ENCODE measurements around the gene CCDC148. TPM values are rescaled to one million over a fixed set of nuclear protein-coding genes. Genes with fewer than 3 reads are reported as not detected.
A peak's percentile ranks its signal among the peaks of the same experiment; 100 is the strongest.

CCDC148 gene
- total and polyA plus RNA-seq, 2 experiments from 2014 or later = 1.2 to 1.8 TPM

DNA sequence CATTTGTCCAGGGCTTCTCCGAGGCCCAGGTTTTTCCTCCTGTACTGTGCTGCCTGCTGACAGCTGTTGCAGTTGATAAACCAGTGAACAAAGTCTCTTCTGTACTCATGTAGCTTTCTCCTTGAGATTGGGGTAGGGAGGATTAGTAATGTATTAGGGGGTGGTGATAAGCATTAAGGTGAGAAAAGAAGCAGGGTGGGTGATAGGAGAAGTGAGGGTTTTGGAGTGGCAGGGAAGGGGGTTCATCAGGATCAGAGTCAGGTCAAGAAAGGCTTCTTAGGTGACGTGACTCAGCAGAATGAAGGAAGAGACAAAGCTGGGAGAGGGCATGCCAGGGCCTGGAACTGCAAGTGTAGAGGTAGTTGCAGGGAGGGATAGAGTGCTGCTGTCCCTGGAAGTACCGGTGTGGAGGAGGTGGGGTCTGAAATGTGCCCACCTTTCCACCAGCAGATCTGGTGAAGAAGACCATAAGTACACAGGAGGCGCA is 48.9 kb upstream of the CCDC148 start:
- Histone ChIP-seq H3K27me3 (ENCODE audit: insufficient read depth) (no peaks in the 10 kb centered on the region), H3K4me1 (ENCODE audit: insufficient read depth) (peaks cover 14% of the 10 kb centered on the region), H3K36me3 (ENCODE audit: insufficient read depth) (no peaks in the 10 kb centered on the region), H3K79me2 (replicated peaks; ENCODE audit: insufficient read depth) (peaks cover 99% of the 10 kb centered on the region), H3K9me2 (ENCODE audit: insufficient read depth) (no peaks in the 10 kb centered on the region), H4K20me1 (replicated peaks; ENCODE audit: insufficient read depth) (no peaks in the 10 kb centered on the region; the same call in 1 of the 2 replicates), H3K4me3 (no peak overlapping the region), H2AFZ (no peak overlapping the region), H3K4me2 (no peak overlapping the region; the same call in 1 of the 2 replicates), H3F3A (replicated peaks; ENCODE audit: low read depth) (no peaks in the 10 kb centered on the region), H3K27ac (ENCODE audit: low read depth) (no peak overlapping the region)
- Mint-ChIP-seq H3K4me1 (peaks cover 37% of the 10 kb centered on the region), H3K9me3 (no peaks in the 10 kb centered on the region), H3K27me3 (ENCODE audit: insufficient read depth, low read depth, poor library complexity) (peaks cover 2% of the 10 kb centered on the region), H3K4me3 (no peak overlapping the region), H3K36me3 (ENCODE audit: low read depth) (no peaks in the 10 kb centered on the region), H3K27ac (peak overlapping the region; percentile 85)
- DNase-seq (ENCODE audit: low spot score) = no peak
- no peak for TF ChIP-seq CTCF (conservative IDR thresholded peaks at IDR 0.05; ENCODE audit: low read depth in 2 of 2)
- TF ChIP-seq POLR2AphosphoS5 (IDR thresholded peaks at IDR 0.05; ENCODE audit: low read depth) = no peak
- peak; percentile 64 for ATAC-seq

DNA sequence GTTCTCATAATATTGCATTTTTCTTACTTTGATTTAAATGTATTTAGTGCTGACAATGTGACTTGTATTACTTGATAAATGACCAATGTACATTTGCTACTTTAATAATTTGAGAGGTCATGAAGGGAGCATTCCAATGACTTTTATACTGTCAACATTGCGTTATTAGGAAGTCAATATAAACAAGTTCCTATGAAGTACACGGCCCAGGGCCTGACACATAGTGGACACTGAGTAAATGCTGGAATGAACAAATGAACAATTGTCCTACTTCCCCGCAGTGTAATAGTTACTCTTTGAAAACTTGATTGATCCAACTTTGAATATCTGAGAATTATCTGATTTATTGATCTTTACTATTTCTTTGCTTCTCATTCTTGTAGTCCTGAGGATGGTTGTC is 47.5 kb upstream of the CCDC148 start:
- no peak for DNase-seq (ENCODE audit: low spot score)
- H3K4me3 Mint-ChIP-seq = no peak overlapping the region
- TF ChIP-seq, protein P1, sequence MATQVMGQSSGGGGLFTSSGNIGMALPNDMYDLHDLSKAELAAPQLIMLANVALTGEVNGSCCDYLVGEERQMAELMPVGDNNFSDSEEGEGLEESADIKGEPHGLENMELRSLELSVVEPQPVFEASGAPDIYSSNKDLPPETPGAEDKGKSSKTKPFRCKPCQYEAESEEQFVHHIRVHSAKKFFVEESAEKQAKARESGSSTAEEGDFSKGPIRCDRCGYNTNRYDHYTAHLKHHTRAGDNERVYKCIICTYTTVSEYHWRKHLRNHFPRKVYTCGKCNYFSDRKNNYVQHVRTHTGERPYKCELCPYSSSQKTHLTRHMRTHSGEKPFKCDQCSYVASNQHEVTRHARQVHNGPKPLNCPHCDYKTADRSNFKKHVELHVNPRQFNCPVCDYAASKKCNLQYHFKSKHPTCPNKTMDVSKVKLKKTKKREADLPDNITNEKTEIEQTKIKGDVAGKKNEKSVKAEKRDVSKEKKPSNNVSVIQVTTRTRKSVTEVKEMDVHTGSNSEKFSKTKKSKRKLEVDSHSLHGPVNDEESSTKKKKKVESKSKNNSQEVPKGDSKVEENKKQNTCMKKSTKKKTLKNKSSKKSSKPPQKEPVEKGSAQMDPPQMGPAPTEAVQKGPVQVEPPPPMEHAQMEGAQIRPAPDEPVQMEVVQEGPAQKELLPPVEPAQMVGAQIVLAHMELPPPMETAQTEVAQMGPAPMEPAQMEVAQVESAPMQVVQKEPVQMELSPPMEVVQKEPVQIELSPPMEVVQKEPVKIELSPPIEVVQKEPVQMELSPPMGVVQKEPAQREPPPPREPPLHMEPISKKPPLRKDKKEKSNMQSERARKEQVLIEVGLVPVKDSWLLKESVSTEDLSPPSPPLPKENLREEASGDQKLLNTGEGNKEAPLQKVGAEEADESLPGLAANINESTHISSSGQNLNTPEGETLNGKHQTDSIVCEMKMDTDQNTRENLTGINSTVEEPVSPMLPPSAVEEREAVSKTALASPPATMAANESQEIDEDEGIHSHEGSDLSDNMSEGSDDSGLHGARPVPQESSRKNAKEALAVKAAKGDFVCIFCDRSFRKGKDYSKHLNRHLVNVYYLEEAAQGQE (IDR thresholded peaks at IDR 0.05; ENCODE audit: unreplicated experiment) = no peak
- TF ChIP-seq CREB1 (CRISPR knock-in tag; IDR thresholded peaks at IDR 0.05; ENCODE audit: low read depth) = no peak
- no peak for TF ChIP-seq CTCF (conservative IDR thresholded peaks at IDR 0.05; ENCODE audit: low read depth in 2 of 2)
- TF ChIP-seq EZH2phosphoT487 (IDR thresholded peaks at IDR 0.05; ENCODE audit: unreplicated experiment) = no peak
- TF ChIP-seq POLR2AphosphoS5 (IDR thresholded peaks at IDR 0.05; ENCODE audit: low read depth) = no peak
- no peak for TF ChIP-seq EZH2 (IDR thresholded peaks at IDR 0.05; ENCODE audit: low read depth, unreplicated experiment)
- TF ChIP-seq NANOG (IDR thresholded peaks at IDR 0.05; ENCODE audit: borderline replicate concordance) = no peak
- no peak for TF ChIP-seq ETS1 (IDR thresholded peaks at IDR 0.05)
- no peak for TF ChIP-seq ZNF331 (CRISPR knock-in tag; IDR thresholded peaks at IDR 0.05; ENCODE audit: low read depth)
- no peak for TF ChIP-seq STAT1 (IDR thresholded peaks at IDR 0.05; ENCODE audit: unreplicated experiment)
- no peak for TF ChIP-seq JUNB (IDR thresholded peaks at IDR 0.05; ENCODE audit: unreplicated experiment)

More for the DNA sequence above, 47.5 kb upstream of the CCDC148 start:
- no peaks in the 10 kb centered on the region for H3K27me3 Mint-ChIP-seq (ENCODE audit: insufficient read depth, low read depth, poor library complexity)
- no peaks in the 10 kb centered on the region; the same call in 1 of the 2 replicates for H4K20me1 ChIP-seq (replicated peaks; ENCODE audit: insufficient read depth)
- H3K27me3 ChIP-seq (ENCODE audit: insufficient read depth) = no peaks in the 10 kb centered on the region
- no peak overlapping the region for H2AFZ ChIP-seq
- ATAC-seq = no peak
- H3K4me1 ChIP-seq (ENCODE audit: insufficient read depth) = peaks cover 14% of the 10 kb centered on the region
- H3K4me3 ChIP-seq = no peak overlapping the region
- no peaks in the 10 kb centered on the region for H3K36me3 Mint-ChIP-seq (ENCODE audit: low read depth)
- no peak overlapping the region for H3K27ac Mint-ChIP-seq
- no peak overlapping the region for H3K27ac ChIP-seq (ENCODE audit: low read depth)
- no peaks in the 10 kb centered on the region for H3K36me3 ChIP-seq (ENCODE audit: insufficient read depth)
- no peaks in the 10 kb centered on the region for H3K9me3 Mint-ChIP-seq
- H3F3A ChIP-seq (replicated peaks; ENCODE audit: low read depth) = no peaks in the 10 kb centered on the region
- H3K4me1 Mint-ChIP-seq = peaks cover 34% of the 10 kb centered on the region
- no peak overlapping the region for H3K4me2 ChIP-seq
- no peaks in the 10 kb centered on the region for H3K9me2 ChIP-seq (ENCODE audit: insufficient read depth)
- peaks cover 100% of the 10 kb centered on the region for H3K79me2 ChIP-seq (replicated peaks; ENCODE audit: insufficient read depth)

Measured in GM23338 (cell line).